HG03565 (cell line): Measurements from ENCODE around the gene FXYD3.
"Not testable (repeated sequence)": the region's sequence is repeated elsewhere in the genome, so short reads cannot be mapped to it uniquely, and the experiment has no call there.

Experiments used
- ATAC-seq: cut with Tn5 transposase; IDR thresholded peaks from one replicate; pipeline ENCODE4 v1.9.1; 2021; ENCODE audit warnings: mild to moderate bottlenecking, moderate library complexity; ENCODE audit not compliant: unreplicated experiment

FXYD3 gene

GRCh38 chr19:35123573-35123972, 8.0 kb downstream of the FXYD3 start:
- ATAC-seq = no peak

- peak; percentile 54 for ATAC-seq
Observed at GRCh38 chr19:35124098-35125060, 8.8 kb downstream of the FXYD3 start.

GRCh38 chr19:35125270-35125717, 9.7 kb downstream of the FXYD3 start:
- ATAC-seq = no peak

GRCh38 chr19:35125749-35126623, 10.4 kb downstream of the FXYD3 start:
- no peak for ATAC-seq

GRCh38 chr19:35126624-35126959, 11.0 kb downstream of the FXYD3 start:
- no peak for ATAC-seq

GRCh38 chr19:35127871-35128270, 12.2 kb downstream of the FXYD3 start:
- no peak for ATAC-seq

- ATAC-seq = no peak
Observed at GRCh38 chr19:35128398-35129057, 12.9 kb downstream of the FXYD3 start.

- ATAC-seq = not testable (repeated sequence)
Observed at GRCh38 chr19:35129724-35130274, 14.2 kb downstream of the FXYD3 start.

GRCh38 chr19:35130761-35131720, 15.4 kb downstream of the FXYD3 start:
- ATAC-seq = no peak

- ATAC-seq = no peak
Observed at GRCh38 chr19:35132254-35132653, 16.6 kb downstream of the FXYD3 start.

GRCh38 chr19:35133826-35134225, 18.2 kb downstream of the FXYD3 start:
- ATAC-seq = no peak

- ATAC-seq = no peak
Observed at GRCh38 chr19:35134601-35135242, 19.1 kb downstream of the FXYD3 start, which contains the start of gene LGI4. LGI4 (minus strand) TSS chr19:35135059; CDS start chr19:35134680, 379 bp downstream.

DNA sequence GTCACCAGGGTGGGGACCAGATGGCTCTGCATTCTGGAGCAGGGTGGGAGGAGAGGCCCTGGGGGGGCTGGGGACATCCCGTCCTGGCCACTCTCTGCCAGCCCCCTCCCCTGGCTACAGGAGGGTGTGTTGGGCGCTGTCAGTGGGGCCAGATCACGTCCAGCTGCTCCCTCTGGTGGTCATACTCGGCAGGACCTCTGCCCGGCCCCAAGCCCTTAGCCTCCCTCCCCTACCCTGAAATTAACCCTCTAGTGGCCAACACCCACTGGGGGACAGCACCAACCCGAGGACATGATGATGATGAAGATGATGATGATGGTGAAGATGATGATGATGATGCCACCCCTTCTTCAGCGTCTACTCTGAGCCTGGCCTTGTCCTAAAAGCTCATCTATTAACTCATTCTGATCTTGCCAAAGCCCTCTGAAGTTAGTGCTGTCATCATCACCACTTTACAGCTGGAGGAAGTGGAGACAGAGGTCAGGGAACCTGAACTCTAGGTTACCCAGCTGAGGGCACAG, 19.8 kb downstream of the FXYD3 start:
- no peak for ATAC-seq

DNA sequence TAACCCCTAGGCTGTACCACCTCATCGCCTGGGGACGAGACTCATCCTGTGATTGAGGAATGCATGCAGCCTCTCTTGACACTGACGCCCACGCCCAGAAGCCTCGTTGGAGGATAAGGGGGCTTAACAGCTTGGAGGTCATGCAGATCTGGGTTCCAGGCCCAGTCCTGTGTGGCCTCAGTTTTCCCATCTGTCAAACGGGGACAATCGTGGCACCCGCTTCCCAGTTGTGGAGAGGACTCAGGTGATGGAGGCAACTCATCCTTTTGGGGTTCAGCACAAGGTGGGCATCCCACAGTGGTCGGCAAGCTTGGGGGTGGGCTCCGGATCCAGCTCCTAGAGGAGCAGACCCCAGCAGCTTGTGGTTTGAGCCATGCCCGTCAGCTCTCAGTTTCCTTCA, 20.6 kb downstream of the FXYD3 start:
- ATAC-seq = no peak

DNA sequence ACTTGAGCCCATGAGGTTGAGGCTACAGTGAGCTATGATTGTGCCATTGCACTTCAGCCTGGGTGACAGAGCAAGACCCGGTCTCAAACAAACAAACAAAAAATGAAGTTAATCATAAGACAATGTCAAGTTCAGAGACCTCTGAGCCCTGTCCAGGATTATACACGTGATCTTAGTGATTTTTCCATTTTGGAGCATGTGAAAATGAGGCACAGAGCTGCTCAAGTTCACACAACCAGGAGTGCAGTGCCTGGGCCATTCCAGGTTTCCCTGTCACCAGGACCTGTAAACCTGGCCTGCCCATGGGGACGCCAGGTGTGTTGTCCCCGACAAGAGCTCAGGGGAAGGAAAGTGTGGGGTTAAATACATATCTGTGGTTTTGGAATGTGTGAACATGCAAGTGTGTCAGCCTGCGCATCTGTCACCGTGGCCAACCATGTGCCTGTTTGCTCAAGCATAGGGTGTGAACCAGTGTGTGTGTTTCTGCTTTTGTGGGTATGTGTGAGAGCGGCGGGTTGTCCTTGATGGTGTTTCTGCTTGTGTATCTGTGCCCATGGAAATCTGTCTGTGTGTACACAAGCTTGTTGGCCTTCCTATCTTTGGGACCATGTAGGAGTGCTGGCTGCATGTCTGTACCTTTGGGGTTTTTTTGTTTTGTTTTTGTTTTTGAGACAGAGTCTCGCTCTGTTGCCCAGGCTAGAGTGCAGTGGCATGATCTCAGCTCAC, 21.5 kb downstream of the FXYD3 start:
- ATAC-seq = no peak

GRCh38 chr19:35138305-35138892, 22.8 kb downstream of the FXYD3 start, which contains the start of gene FXYD1:
FXYD1 (plus strand) TSS chr19:35138824; CDS start chr19:35140080, 1,256 bp downstream.
- no peak for ATAC-seq

GRCh38 chr19:35140207-35140961, 24.8 kb downstream of the FXYD3 start:
- no peak for ATAC-seq
